Measurements from ENCODE around the gene CARTPT. TPM values are rescaled to one million over a fixed set of nuclear protein-coding genes. Genes with fewer than 3 reads are reported as not detected.

The CARTPT gene
- total RNA-seq, 1 donor from 2014 or later = not detected

DNA sequence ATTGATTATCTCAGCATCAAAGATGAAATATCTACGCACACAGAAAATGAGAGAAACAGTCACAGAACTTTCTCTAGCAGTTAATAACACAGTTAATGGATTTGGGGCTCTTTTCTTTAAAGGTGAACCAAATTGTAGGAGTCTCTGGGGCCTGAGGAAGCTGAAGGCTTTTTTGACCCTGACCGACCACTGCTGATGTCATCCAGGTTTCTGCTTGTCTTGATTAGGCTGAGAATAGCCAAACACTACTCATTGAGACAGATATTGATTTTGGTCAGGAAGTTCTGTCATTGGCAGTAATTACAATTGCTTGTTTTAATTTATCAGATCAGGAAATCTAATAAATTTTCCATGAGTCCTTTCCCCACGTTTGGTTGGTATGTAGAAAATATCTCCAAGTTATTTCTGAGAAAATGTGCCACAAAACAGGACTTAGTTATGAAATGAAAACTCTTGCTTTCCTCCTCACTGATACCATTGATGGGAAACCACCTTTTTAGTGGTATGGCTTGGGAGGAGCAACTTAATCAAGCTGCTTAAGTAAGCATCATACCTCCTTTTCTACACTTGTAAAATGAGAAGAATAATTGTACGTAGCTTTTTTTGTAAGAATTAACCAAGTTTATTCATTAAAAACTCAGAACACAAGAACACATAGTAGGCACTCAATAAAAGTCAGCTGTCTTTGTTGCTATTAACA lies 19.7 kb downstream of the CARTPT start:
- DNase-seq = no peak

DNA sequence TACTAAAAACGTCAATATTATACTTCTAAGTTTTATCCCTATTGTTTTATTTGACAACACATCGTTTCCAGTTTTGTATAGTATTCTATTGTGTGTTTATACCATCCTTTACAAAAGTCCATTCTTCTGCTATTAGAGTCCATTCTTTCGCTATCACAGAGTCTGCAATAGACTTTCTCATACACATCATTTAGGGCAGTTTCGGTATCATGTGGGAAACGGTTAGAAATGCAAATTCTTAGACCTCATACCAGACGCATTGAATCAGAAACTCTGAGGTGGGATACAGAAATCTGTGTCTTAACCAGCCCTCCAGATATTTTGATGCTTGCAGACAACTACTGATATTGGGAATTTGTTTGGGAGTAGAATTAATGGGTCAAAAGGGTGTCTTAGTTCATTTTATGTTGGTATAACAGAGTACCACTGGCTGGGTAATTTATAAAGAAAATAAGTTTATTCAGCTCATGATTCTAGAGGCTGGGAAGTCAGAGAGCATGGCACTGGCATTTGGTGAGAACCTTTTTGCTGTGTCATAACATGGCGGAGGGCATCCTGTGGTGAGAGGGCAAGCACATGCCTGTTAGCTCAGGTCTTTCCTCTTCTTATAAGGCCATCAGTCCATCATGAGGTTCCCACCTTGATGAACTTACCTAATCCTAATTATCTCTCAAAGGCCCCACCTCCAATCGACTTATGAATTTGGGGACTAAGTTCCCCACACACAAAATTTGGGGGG lies 21.1 kb downstream of the CARTPT start:
- DNase-seq = no peak

DNA sequence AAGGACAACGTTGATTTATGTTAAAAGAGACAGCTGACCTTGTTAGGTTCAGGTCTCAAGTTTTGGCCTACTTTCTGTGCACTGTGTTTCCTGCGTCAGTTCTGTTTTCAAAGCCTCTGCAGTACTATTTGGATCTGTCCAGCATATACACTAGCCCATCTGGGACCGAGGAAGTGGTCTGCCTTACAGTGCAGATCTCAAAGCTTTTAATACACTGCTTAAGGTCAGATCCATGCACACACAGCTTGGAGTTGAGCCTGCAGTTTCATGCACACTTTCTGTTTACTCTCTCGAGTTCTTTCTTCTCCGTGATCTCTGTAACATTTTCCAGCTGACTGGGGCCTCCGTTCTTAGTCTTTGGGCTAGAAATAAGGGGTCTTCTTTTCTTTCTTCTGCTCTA lies 24.1 kb downstream of the CARTPT start:
- DNase-seq = no peak

DNA sequence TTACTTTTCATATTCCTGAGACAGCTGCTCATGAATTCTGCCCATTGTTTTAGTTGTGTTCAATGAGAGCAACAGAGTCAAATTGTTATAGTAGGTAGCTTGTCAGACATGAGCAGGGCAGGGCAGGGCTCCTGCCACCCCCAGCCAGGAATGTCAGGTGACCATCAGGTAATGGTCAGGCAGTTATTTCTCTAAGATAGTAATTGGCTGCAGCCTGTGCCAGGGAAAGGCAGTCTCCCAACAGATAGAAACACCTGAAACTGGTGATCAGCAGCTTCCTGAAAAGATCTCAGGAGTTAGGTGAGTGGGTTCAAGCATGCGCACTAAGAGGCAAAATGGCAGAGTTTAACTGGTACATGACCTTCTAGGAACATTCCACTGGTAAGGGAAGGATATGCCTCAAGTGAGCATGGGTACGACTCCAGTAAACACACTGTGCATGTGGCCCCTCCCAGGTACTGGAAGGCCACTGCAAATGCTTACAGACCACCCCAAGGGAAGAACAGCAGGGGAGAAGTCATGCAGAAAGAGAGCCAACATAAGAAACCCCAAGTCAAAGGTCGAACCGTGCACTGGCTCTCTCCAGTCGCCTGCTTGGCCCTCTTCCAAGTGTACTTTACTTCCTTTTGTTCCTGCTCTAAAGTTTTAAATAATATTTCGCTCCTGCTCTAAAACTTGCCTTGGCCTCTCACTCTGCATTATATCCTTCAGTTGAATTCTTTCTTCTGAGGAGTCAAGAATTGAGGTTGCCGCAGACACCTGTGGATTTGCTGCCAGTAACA lies 25.1 kb downstream of the CARTPT start:
- no peak for DNase-seq

DNA sequence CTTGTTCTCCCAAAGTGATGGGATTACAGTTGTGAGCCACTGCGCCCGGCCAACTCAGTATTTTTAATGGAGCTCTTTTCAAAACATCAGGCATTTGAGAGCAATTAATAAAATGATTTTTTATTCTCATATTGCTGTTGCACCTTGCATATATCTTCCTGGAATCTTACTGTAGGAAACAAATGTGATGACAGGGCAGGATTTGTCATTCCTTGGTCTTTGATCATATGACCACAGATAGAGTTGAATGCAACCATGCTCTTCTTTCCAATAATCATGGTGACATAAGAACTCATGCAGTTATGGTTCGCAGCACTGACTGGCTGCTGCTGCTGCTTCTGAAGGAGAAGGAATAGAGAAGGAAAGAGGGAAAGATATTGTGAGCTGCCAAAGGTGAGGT lies 28.1 kb downstream of the CARTPT start:
- no peak for DNase-seq

DNA sequence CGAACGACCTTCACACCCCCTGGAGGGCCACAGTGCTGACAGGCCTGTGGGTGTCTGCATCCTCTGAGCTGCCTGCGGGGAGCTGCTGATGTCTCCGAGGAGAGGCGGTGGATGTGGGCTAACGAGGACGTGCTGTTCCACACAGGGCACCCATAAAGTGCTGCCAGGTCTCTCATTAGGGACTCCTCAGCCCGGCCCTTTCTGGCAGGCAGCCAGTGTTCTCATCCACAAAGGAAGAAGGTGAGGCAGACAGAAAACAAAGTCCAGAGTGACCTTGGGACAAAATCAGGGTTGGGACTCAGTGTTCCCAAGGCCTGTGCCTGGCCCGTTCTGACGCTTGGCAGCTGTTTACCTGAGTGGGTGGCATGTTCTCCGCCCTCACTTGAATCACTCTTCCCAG lies 29.3 kb downstream of the CARTPT start:
- no peak for DNase-seq

DNA sequence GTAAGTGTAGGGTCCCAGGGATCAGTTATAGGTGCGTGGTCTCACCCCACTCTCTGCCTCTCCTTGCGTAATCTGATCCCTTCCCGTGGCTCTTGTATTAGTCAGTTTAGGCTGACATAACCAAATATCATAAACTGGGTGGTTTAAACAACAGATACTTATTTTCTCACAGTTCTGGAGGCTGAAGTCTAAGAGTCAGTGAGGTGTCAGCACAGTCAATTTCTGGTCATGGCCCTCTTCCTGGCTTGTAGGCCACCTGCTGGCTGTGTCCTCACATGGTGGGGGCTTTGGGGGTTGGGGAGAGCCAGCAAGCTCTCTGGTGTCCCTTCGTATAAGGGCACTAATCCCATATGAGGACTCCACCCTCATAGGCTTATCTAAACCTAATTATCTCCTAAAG lies 32.3 kb downstream of the CARTPT start:
- DNase-seq = no peak

DNA sequence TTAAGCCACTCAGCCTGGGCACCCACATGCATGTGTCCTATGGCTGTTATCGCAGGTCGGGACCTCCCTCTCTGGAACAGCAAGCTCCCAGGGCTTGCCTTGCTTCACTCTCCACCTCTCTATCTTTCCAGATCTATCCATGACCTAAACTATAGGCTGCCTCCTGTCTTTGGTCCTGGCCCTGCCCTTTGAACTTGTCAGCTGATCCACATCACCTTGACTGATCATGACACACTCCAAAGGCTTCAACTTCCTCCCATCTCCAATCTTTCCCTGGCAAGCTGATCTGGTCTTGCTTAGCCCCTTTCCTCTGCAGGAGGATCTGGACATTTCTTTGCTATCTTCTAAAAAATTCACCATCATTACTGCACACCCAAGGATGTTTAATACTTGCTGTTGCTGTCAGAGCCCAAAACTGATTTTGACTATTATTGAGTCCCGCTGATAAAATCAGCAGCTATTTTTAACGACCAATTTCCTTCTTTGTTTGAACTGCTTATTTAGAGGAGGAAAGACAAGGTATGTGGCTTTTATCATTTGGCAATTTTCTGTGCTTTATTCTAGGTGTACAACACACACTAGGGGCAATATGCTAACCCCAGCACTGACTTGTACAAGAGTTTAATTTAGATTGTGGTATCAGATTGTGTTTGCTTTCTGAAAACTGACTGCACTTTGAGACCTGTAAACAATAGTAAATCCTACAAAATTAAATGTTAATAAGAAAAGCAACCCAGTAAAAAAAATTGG lies 33.5 kb downstream of the CARTPT start:
- DNase-seq = no peak

DNA sequence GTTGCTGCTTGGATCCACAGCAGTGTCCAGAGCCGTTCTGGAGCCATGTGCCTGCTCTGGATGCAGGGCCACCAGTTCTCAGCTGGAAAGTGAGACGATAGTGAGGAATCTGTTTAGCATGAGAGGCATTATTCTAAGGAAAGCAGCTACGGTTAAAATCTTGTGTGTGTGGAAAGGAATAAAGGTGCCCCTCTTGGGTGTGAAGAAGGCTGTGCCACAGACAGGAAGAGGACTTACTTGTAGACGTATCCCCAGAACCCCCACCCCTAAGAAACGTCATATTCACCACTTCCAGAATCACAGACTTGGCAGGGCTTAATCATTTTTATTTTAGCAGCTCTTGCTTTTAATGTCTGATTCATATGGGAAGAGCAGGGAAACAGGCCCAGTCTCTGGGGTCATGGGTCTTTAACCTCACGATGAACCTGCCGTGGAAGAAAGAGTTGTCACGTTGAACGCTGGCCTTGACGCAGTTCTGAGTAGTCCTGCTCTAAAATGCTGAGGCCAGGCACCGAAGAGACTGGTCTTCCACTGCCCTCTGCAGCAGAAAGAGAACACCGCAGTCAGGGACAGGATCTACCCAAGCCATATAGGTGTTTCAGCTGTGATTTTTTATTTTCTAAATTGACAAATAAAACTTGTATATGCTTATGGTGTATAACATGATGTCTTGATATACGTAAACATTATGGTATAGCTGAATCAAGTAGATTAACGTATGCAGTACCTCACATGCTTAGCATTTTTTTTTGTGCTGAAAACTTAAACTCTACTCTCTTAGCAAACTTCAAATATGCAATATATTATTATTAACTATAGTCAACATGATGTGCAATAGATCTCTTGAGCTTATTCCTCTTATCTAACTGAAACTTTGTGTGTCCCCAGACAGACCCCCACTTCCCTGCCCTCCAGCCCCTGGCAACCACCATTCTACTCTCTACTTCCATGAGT lies 38.8 kb downstream of the CARTPT start:
- peak; percentile 88 for DNase-seq

DNA sequence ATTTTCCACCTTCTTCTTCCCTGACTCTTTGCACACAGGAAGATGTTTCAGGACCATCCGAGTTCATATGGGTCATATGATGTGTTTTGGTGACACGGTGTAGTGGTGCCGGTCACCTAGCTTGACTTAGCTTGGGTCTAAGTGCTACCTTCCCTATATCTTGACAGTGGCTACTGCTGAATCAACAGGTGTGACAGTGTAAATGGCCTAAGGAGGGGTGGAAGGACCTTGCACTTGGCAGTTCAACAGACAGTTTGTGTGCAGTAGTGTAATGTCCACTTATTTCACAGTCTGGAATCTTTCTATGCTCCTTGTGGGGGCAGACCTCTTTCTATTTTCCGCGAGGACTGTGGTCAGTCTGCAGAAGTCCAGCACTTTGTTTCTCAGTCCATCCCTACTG lies 43.8 kb downstream of the CARTPT start:
- DNase-seq = no peak

DNA sequence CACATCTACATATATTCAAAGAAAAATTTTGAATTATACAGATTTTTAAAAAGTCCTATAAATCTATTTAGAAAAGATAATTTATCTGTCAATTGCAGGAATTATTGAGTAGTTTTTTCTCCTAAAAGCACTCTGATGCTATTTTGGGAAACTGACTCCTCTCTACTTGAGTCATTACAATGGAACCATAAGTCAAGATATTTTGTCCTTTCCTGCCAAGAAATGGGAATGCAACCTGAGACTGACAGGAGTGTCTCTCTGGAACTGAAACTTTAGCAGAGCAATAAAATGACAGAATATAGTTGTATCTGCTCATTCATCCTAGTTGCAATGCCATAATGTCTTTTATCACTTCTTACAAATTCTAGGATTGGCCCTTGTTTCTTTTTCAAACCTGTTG lies 48.6 kb downstream of the CARTPT start:
- DNase-seq = peak; percentile 23

DNA sequence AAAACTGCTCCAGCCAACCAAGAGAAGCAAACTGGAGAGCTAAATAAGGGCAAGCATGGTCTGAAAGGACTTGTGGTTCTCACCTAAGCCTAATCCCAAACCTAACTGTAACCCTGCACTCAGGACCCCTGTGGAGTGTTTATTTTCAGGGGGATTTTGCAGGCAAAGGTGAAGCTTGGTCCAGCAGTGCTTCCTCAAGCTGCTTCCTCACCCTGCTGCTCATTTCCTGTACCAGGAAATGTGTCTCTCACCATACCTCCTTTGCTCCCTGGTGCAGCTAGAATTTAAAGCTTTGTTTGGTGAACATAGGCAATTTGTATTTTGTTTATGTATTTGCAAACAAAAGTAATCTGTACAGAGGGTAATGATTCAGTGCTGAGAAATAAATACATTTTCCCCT lies 50.2 kb downstream of the CARTPT start:
- peak; percentile 65 for DNase-seq

DNA sequence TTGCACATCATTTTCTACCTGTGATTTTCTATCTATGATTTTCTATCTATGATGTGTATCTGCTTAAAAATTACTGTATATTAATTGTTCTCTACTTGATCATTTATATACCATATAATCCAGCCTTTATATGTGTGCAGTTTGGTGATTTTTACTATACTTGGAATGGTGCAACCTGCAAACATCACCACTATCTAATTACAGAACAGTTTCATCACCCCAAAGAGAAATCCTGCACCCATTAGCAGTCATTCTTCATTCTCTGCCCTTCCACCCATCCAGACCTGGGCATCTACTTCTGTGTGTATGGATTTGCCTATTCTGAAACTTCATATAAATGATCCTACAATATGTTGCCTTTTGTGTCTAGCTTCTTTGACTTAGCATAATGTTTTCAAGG lies 51.3 kb downstream of the CARTPT start:
- no peak for DNase-seq

Other genes with a start within 250 kb of the CARTPT start
- 29.3 and 41.2 TPM in 2 replicates for gene MCCC2, start 131.9 kb upstream of the CARTPT start, total RNA-seq

All from dermis blood vessel endothelial cell (primary cell).